H9 (cell line): ENCODE data around the gene FSTL4. TPM values are rescaled to one million over a fixed set of nuclear protein-coding genes. Genes with fewer than 3 reads are reported as not detected.

ENCODE experiments used
- DNase-seq: peaks from one replicate; pipeline ENCODE4 v3.0.0-alpha.2; 2017
- H2AFZ ChIP-seq: one replicate; pipeline ENCODE4 v1.6.1; 2013; ENCODE audit warnings: mild to moderate bottlenecking, low read length, control low read depth, moderate library complexity
- H2AK5ac ChIP-seq: 2 replicates; pipeline ENCODE4 v1.6.1; 2013; ENCODE audit warnings: low read length, control low read depth, mixed read lengths; ENCODE audit not compliant: insufficient read length
- H2BK120ac ChIP-seq: one replicate; pipeline ENCODE4 v1.6.1; 2013; ENCODE audit warnings: low read depth, mild to moderate bottlenecking, low read length, control low read depth, inconsistent platforms; ENCODE audit not compliant: poor library complexity, severe bottlenecking
- H2BK12ac ChIP-seq: 2 replicates; pipeline ENCODE4 v1.6.1; 2013; ENCODE audit warnings: low read length, control low read depth, mixed read lengths, low read depth; ENCODE audit not compliant: insufficient read length
- H2BK15ac ChIP-seq: 2 replicates; pipeline ENCODE4 v1.6.1; 2013; ENCODE audit warnings: low read depth, low read length, control low read depth
- H2BK20ac ChIP-seq: one replicate; pipeline ENCODE4 v1.6.1; 2013; ENCODE audit warnings: low read depth, mild to moderate bottlenecking, low read length, control low read depth, inconsistent platforms; ENCODE audit not compliant: poor library complexity, severe bottlenecking
- H2BK5ac ChIP-seq: 2 replicates; pipeline ENCODE4 v1.6.1; 2013; ENCODE audit warnings: low read length, control low read depth, mixed read lengths; ENCODE audit not compliant: insufficient read length
- H3K14ac ChIP-seq: 2 replicates; pipeline ENCODE4 v1.6.1; 2013; ENCODE audit warnings: low read length, control low read depth; ENCODE audit not compliant: insufficient read depth
- H3K18ac ChIP-seq: 2 replicates; pipeline ENCODE4 v1.6.1; 2013; ENCODE audit warnings: low read depth, mild to moderate bottlenecking, mixed read lengths, low read length, control low read depth; ENCODE audit not compliant: insufficient read length
- H3K23ac ChIP-seq: 2 replicates; pipeline ENCODE4 v1.6.1; 2013; ENCODE audit warnings: low read length, control low read depth, mixed read lengths, low read depth; ENCODE audit not compliant: insufficient read length
- H3K23me2 ChIP-seq: 2 replicates; pipeline ENCODE4 v1.6.1; 2013; ENCODE audit warnings: low read depth, mild to moderate bottlenecking, mixed read lengths, low read length, control low read depth; ENCODE audit not compliant: insufficient read length, poor library complexity, severe bottlenecking
- H3K27ac ChIP-seq: 2 replicates; pipeline ENCODE4 v1.5.1; 2013; ENCODE audit warnings: low read length, control low read depth, mixed read lengths, low read depth; ENCODE audit not compliant: insufficient read length
- H3K27me3 ChIP-seq: 2 replicates; pipeline ENCODE4 v1.6.1; 2013; ENCODE audit warnings: low read length, control low read depth, inconsistent platforms; ENCODE audit not compliant: insufficient read depth
- H3K4ac ChIP-seq: 2 replicates; pipeline ENCODE4 v1.6.1; 2013; ENCODE audit warnings: low read depth, mild to moderate bottlenecking, control low read depth, inconsistent platforms, low read length, moderate library complexity
- H3K4me1 ChIP-seq: 2 replicates; pipeline ENCODE4 v1.6.1; 2013; ENCODE audit warnings: low read length, control low read depth, inconsistent platforms; ENCODE audit not compliant: insufficient read depth
- H3K4me2 ChIP-seq: 2 replicates; pipeline ENCODE4 v1.6.1; 2013; ENCODE audit warnings: low read length, control low read depth, mixed read lengths; ENCODE audit not compliant: insufficient read length, insufficient read depth
- H3K56ac ChIP-seq: 2 replicates; pipeline ENCODE4 v1.6.1; 2013; ENCODE audit warnings: low read depth, mild to moderate bottlenecking, mixed read lengths, low read length, control low read depth; ENCODE audit not compliant: insufficient read length
- H3K79me1 ChIP-seq: 2 replicates; pipeline ENCODE4 v1.6.1; 2013; ENCODE audit warnings: low read depth, mild to moderate bottlenecking, moderate library complexity, low read length, control low read depth, inconsistent platforms; ENCODE audit not compliant: insufficient read depth, poor library complexity, severe bottlenecking
- H3K79me2 ChIP-seq: 2 replicates; pipeline ENCODE4 v1.6.1; 2013; ENCODE audit warnings: low read length, control low read depth, inconsistent platforms; ENCODE audit not compliant: insufficient read depth
- H3K9ac ChIP-seq: 2 replicates; pipeline ENCODE4 v1.6.1; 2013; ENCODE audit warnings: low read length, control low read depth, mixed read lengths; ENCODE audit not compliant: insufficient read length; ENCODE audit errors: extremely low read depth
- H3K9me3 ChIP-seq: one replicate; pipeline ENCODE4 v1.6.1; 2013; ENCODE audit warnings: low read depth, low read length, inconsistent platforms; ENCODE audit not compliant: control insufficient read depth
- H3T11ph ChIP-seq: one replicate; pipeline ENCODE4 v1.6.1; 2013; ENCODE audit warnings: mild to moderate bottlenecking, low read length, control low read depth, inconsistent platforms
- H4K20me1 ChIP-seq: one replicate; pipeline ENCODE4 v1.6.1; 2013; ENCODE audit not compliant: control insufficient read depth, insufficient read length, insufficient read depth
- H4K5ac ChIP-seq: 2 replicates; pipeline ENCODE4 v1.6.1; 2013; ENCODE audit warnings: low read depth, mild to moderate bottlenecking, mixed read lengths, low read length, control low read depth; ENCODE audit not compliant: insufficient read length
- H4K8ac ChIP-seq: replicated peaks from 2 replicates; pipeline ENCODE4 v1.6.1; 2013; ENCODE audit warnings: low read length, control low read depth, mixed read lengths, low read depth; ENCODE audit not compliant: insufficient read length
- H4K91ac ChIP-seq: 2 replicates; pipeline ENCODE4 v1.6.1; 2013; ENCODE audit warnings: low read depth, mild to moderate bottlenecking, moderate library complexity, mixed read lengths, low read length, control low read depth; ENCODE audit not compliant: insufficient read length
- H3K27ac Mint-ChIP-seq, 3 experiments: 2 replicates in 2 of 3; 3 replicates in 1 of 3; pipeline ENCODE4 v1.8.0; 2020 to 2021; ENCODE audit warnings: mixed read lengths in 3 of 3, mild to moderate bottlenecking in 1 of 3, moderate library complexity in 1 of 3
- H3K27me3 Mint-ChIP-seq: 2 replicates; pipeline ENCODE4 v1.8.0; 2021; ENCODE audit warnings: low read depth, mild to moderate bottlenecking, moderate library complexity, mixed read lengths
- H3K36me3 Mint-ChIP-seq, 3 experiments: 2 replicates in 2 of 3; 3 replicates in 1 of 3; pipeline ENCODE4 v1.8.0; 2020 to 2021; ENCODE audit warnings: low read depth in 3 of 3, mixed read lengths in 3 of 3; ENCODE audit not compliant: insufficient read depth in 1 of 3
- H3K4me1 Mint-ChIP-seq, 2 experiments: 2 replicates each; pipeline ENCODE4 v1.8.0; 2020; ENCODE audit warnings: mixed read lengths in 2 of 2
- H3K4me3 Mint-ChIP-seq, 2 experiments: 2 replicates in 1 of 2; 3 replicates in 1 of 2; pipeline ENCODE4 v1.8.0; 2020 to 2021; ENCODE audit warnings: mild to moderate bottlenecking in 2 of 2, mixed read lengths in 2 of 2, moderate library complexity in 1 of 2
- H3K9me3 Mint-ChIP-seq, 2 experiments: 2 replicates in 1 of 2; 3 replicates in 1 of 2; pipeline ENCODE4 v1.8.0; 2020; ENCODE audit warnings: mild to moderate bottlenecking in 2 of 2, mixed read lengths in 2 of 2, moderate library complexity in 1 of 2
- CTCF ChIP-seq: fragments of 200-600 bp; sonication (generic); conservative IDR thresholded peaks from 3 replicates; pipeline ENCODE4 v1.8.0; 2021; ENCODE audit warnings: antibody characterized with exemption, mild to moderate bottlenecking
- WGBS: extraction: QIAGEN DNeasy Blood & Tissue Kit; methylation state at CpG from one replicate; pipeline ENCODE4 v1.1.7; 2013; ENCODE audit warnings: missing lambda C conversion rate, low lambda C conversion rate, mixed read lengths; ENCODE audit not compliant: insufficient read length; ENCODE audit errors: extremely low coverage; 5-methylcytosine and 5-hydroxymethylcytosine counted together
- total RNA-seq: library from RNA; stranded (reverse); gene quantifications from 2 replicates; pipeline ENCODE4 v1.2.1, GENCODE V29; 2021

FSTL4 gene
- total RNA-seq, 1 experiment from 2014 or later = 5.7 TPM

DNA sequence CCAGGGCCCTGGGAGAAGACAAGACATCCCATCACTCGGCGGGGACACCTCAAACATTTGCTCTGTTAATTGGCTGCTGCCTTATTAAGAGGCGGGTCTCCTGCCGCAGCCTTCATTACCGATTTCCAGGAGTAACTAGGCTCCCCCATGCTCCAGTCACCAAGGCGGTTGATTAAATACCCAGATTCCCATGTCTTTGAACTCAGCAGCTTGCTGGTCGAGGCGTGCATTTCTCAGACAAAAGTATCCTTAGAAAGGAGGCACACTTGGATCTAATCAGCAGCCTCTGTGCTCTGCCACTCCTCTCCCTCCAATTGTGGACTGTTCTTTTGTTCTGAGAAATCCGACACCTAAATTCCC lies 228.8 kb downstream of the FSTL4 start:
- Histone ChIP-seq H2BK5ac (no peak overlapping the region), H3K23ac (no peak overlapping the region), H2BK15ac (no peak overlapping the region), H4K8ac (no peak overlapping the region), H2BK20ac (no peak overlapping the region), H3K9ac (no peak overlapping the region), H4K5ac (no peak overlapping the region), H3K4me2 (no peak overlapping the region), H3K23me2 (no peaks in the 10 kb centered on the region), H3K27ac (no peak overlapping the region), H3K79me1 (no peaks in the 10 kb centered on the region), H3T11ph (no peak overlapping the region), H4K20me1 (no peaks in the 10 kb centered on the region), H3K4me1 (peaks cover 5% of the 10 kb centered on the region; the same call in 1 of the 2 replicates), H3K14ac (no peak overlapping the region), H2AK5ac (no peak overlapping the region), H3K56ac (no peak overlapping the region), H3K18ac (no peak overlapping the region), H2BK12ac (no peak overlapping the region), H4K91ac (no peak overlapping the region), H2AFZ (no peak overlapping the region), H3K9me3 (no peaks in the 10 kb centered on the region), H3K4ac (no peak overlapping the region), H3K27me3 (no peaks in the 10 kb centered on the region), H2BK120ac (no peak overlapping the region), H3K79me2 (no peaks in the 10 kb centered on the region)
- Mint-ChIP-seq H3K36me3 (no peaks in the 10 kb centered on the region; a peak in 3 of 7 replicates), H3K27me3 (peaks cover 3% of the 10 kb centered on the region; the same call in 1 of the 2 replicates), H3K9me3 (peaks cover 2 to 6% of the 10 kb centered on the region in 2 experiments; a peak in 3 of 5 replicates), H3K27ac (peak overlapping the region in 2 of 3 experiments; percentile 55 to 92; a peak in 1 of 7 replicates), H3K4me3 (no peak overlapping the region), H3K4me1 (peaks cover 19 to 26% of the 10 kb centered on the region in 2 experiments)
- peak; percentile 54 for DNase-seq
- TF ChIP-seq CTCF = no peak
- no CpG with 5 or more reads among the region's 9 CpGs for WGBS
